Endothelial cell of umbilical vein (primary cell): Measurements from ENCODE around the gene CXorf65. TPM values are rescaled to one million over a fixed set of nuclear protein-coding genes. Genes with fewer than 3 reads are reported as not detected.

Source experiments
- BruUV-seq: library from RNA; stranded (reverse); fragments of 400-500 nt; replicated peaks from 2 replicates; lab custom pipeline; 2021; lab: Mats Ljungman, UMichigan
- CTCF ChIA-PET: fragments of 300-600, 350-600 bp; sonication (Branson Sonifier 250); formaldehyde crosslinking; loops from one replicate; lab custom pipeline; 2021; ENCODE audit warnings: antibody characterized with exemption, inconsistent platforms; lab: Charles Lee
- POLR2A ChIA-PET: fragments of 300-600, 350-600 bp; sonication (Branson Sonifier 250); formaldehyde crosslinking; loops from one replicate; lab custom pipeline; 2021; ENCODE audit warnings: antibody characterized with exemption, inconsistent platforms; lab: Charles Lee
- DNase-seq: peaks from one replicate; pipeline ENCODE4 v3.0.0-alpha.2; 2011; ENCODE audit warnings: low read depth, low spot score
- FAIRE-seq: peaks from 2 replicates; lab custom pipeline; 2011; peaks lifted over from hg19 to GRCh38; lab: Jason Lieb, UNC
- H2AFZ ChIP-seq: 2 replicates; pipeline ENCODE4 v1.6.0; 2012; ENCODE audit warnings: low read depth, low read length, control low read depth, inconsistent platforms
- H3K27ac ChIP-seq: 2 replicates; pipeline ENCODE4 v1.5.1; 2011; ENCODE audit warnings: low read depth, mild to moderate bottlenecking, control low read depth, low read length, moderate library complexity; ENCODE audit not compliant: insufficient read depth
- H3K27me3 ChIP-seq, 2 experiments: 2 replicates each; pipeline versions ENCODE4 v1.6.0 to v1.6.1; 2011; ENCODE audit warnings: low read length in 2 of 2, mixed read lengths in 1 of 2; ENCODE audit not compliant: control insufficient read depth in 2 of 2, insufficient read depth in 2 of 2
- H3K36me3 ChIP-seq, 2 experiments: 2 replicates in 1 of 2; 3 replicates in 1 of 2; pipeline ENCODE4 v1.5.1; 2011; ENCODE audit warnings: low read length in 2 of 2, mild to moderate bottlenecking in 1 of 2, moderate library complexity in 1 of 2; ENCODE audit not compliant: control insufficient read depth in 2 of 2, insufficient read depth in 2 of 2; ENCODE audit errors: extremely low read depth in 1 of 2
- H3K4me1 ChIP-seq: 3 replicates; pipeline ENCODE4 v1.5.1; 2011; ENCODE audit warnings: mild to moderate bottlenecking, low read length; ENCODE audit not compliant: control insufficient read depth, insufficient read depth; ENCODE audit errors: extremely low read depth
- H3K4me2 ChIP-seq: 2 replicates; pipeline ENCODE4 v1.6.1; 2011; ENCODE audit warnings: low read length, control low read depth, mixed read lengths; ENCODE audit not compliant: insufficient read depth
- H3K4me3 ChIP-seq, 3 experiments: fragments of 200-600 bp in 1 of 3; sonication (generic), shearing (Covaris generic) in 1 of 3; replicated peaks in 1 of 3; 2 replicates each; pipeline ENCODE4 v1.5.1; 2011 to 2016; ENCODE audit warnings: control low read depth in 3 of 3, low read length in 3 of 3, mild to moderate bottlenecking in 2 of 3, inconsistent platforms in 1 of 3, low read depth in 1 of 3, moderate library complexity in 1 of 3; ENCODE audit not compliant: insufficient read depth in 1 of 3
- H3K79me2 ChIP-seq: 2 replicates; pipeline ENCODE4 v1.6.0; 2012; ENCODE audit warnings: low read length, inconsistent platforms; ENCODE audit not compliant: control insufficient read depth, insufficient read depth
- H3K9ac ChIP-seq: replicated peaks from 2 replicates; pipeline ENCODE3; 2011; ENCODE audit warnings: low read length, control low read depth; ENCODE audit not compliant: insufficient read depth; ENCODE audit errors: extremely low read depth
- H3K9me1 ChIP-seq: replicated peaks from 3 replicates; pipeline ENCODE4 v1.6.0; 2011; ENCODE audit warnings: mild to moderate bottlenecking, low read length; ENCODE audit not compliant: control insufficient read depth, insufficient read depth; ENCODE audit errors: extremely low read depth
- H3K9me3 ChIP-seq: replicated peaks from 2 replicates; pipeline ENCODE4 v1.5.1; 2012; ENCODE audit warnings: low read length, inconsistent platforms; ENCODE audit not compliant: control insufficient read depth, insufficient read depth
- H4K20me1 ChIP-seq: replicated peaks from 2 replicates; pipeline ENCODE3; 2011; ENCODE audit warnings: mild to moderate bottlenecking, low read length; ENCODE audit not compliant: control insufficient read depth, insufficient read depth; ENCODE audit errors: extremely low read depth
- CTCF ChIP-seq, 2 donors: IDR thresholded peaks; 1 replicate in 1 of 2; 2 replicates in 1 of 2; pipeline ENCODE4 v1.5.1; 2011; ENCODE audit warnings: low read length in 2 of 2, mild to moderate bottlenecking in 2 of 2, moderate library complexity in 2 of 2, control low read depth in 1 of 2, inconsistent platforms in 1 of 2, low read depth in 1 of 2; ENCODE audit not compliant: insufficient read depth in 1 of 2; ENCODE audit errors: extremely low read depth in 1 of 2
- EZH2 ChIP-seq: IDR thresholded peaks from 2 replicates; pipeline ENCODE4 v1.6.1; 2012; ENCODE audit warnings: borderline replicate concordance, low read depth, mild to moderate bottlenecking, moderate library complexity, low read length, inconsistent platforms; ENCODE audit not compliant: severe bottlenecking
- FOS ChIP-seq: IDR thresholded peaks from 2 replicates; pipeline ENCODE4 v1.6.1; 2011; ENCODE audit warnings: mild to moderate bottlenecking, low read length, moderate library complexity, borderline replicate concordance; ENCODE audit not compliant: insufficient read depth
- GATA2 ChIP-seq: IDR thresholded peaks from 2 replicates; pipeline ENCODE4 v1.7.0; 2011; ENCODE audit warnings: low read depth, mild to moderate bottlenecking, moderate library complexity, mixed read lengths, low read length; ENCODE audit not compliant: insufficient read length, insufficient read depth
- JUN ChIP-seq: IDR thresholded peaks from 2 replicates; pipeline ENCODE4 v1.6.1; 2011; ENCODE audit warnings: borderline replicate concordance, low read depth; ENCODE audit not compliant: insufficient read length, insufficient read depth
- MYC ChIP-seq: IDR thresholded peaks from one replicate; pipeline ENCODE4 v1.6.1; 2011; ENCODE audit warnings: mild to moderate bottlenecking, low read depth, low read length
- POLR2A ChIP-seq: IDR thresholded peaks from 2 replicates; pipeline ENCODE4 v1.6.1; 2012; ENCODE audit warnings: low read depth, mild to moderate bottlenecking, control low read depth, low read length
- POLR2AphosphoS5 ChIP-seq: IDR thresholded peaks from 2 replicates; pipeline ENCODE4 v1.6.1; 2012; ENCODE audit warnings: low read depth, mild to moderate bottlenecking, control low read depth, low read length, moderate library complexity; ENCODE audit not compliant: insufficient read depth
- dilution Hi-C: fragments of 300-500 bp; cut with MboI; formaldehyde crosslinking; loops from one replicate; pipeline ENCODE4 v1.15.0; 2019; ENCODE audit warnings: low sequenced_read_pairs; ENCODE audit not compliant: extremely low pct_ligation_motif_present
- intact Hi-C: fragments of 100-400 bp; cut with micrococcal nuclease; formaldehyde crosslinking; loops from one replicate; pipeline ENCODE4 v1.10.0; 2022
- polyA plus RNA-seq, 4 experiments: library from polyadenylated mRNA; depleted of rRNA in 3 of 4; stranded (reverse) in 3 of 4; unstranded in 1 of 4; fragments of >200 nt; gene quantifications; 2 replicates each; pipeline versions ENCODE4 v1.2.1 to v1.2.3, GENCODE V29; 2011 to 2012; ENCODE audit warnings: missing spikeins in 1 of 4
- total RNA-seq: library from RNA; stranded (reverse); gene quantifications from 2 replicates; pipeline ENCODE4 v1.2.3, GENCODE V29; 2021
- TF ChIP-seq, protein P1 (sequence below): IDR thresholded peaks from 2 replicates; pipeline ENCODE4 v1.6.1; 2011; ENCODE audit not compliant: insufficient read depth, insufficient read length

CXorf65 gene
- total and polyA plus RNA-seq, 2 donors (not counting 3 experiments of a cell fraction or from before 2014, with no cell fraction given), result not detected

GRCh38 chrX:71082822-71083221, 23.7 kb downstream of the CXorf65 start:
- Histone ChIP-seq H2AFZ (no peak overlapping the region), H3K9me1 (no peaks in the 10 kb centered on the region), H3K79me2 (no peaks in the 10 kb centered on the region), H3K36me3 (no peaks in the 10 kb centered on the region), H3K27me3 (no peaks in the 10 kb centered on the region), H3K4me2 (no peak overlapping the region), H4K20me1 (no peaks in the 10 kb centered on the region), H3K9me3 (no peaks in the 10 kb centered on the region), H3K9ac (no peak overlapping the region), H3K27ac (no peak overlapping the region), H3K4me1 (no peaks in the 10 kb centered on the region), H3K4me3 (no peak overlapping the region)
- POLR2A ChIA-PET, result no interaction called here
- DNase-seq (no peak), FAIRE-seq (no peak)
- TF ChIP-seq MYC (no peak), EZH2 (no peak), CTCF (IDR thresholded peaks at IDR 0.05; ENCODE audit: extremely low read depth in 1 of 2, insufficient read depth in 1 of 2, low read depth in 1 of 2, low read length in 2 of 2) (no peak), POLR2A (no peak), GATA2 (no peak)
- CTCF ChIA-PET, result no interaction called here
- dilution Hi-C loops, result no loop called here
- intact Hi-C loops, result no loop called here
- BruUV-seq, result no TSS peak

GRCh38 chrX:71082124-71082647, 24.4 kb downstream of the CXorf65 start:
- BruUV-seq, result no TSS peak
- POLR2A ChIA-PET, result no interaction called here
- dilution Hi-C loops, result no loop called here

More at GRCh38 chrX:71082124-71082647, 24.4 kb downstream of the CXorf65 start:
- H3K4me1 ChIP-seq, result no peaks in the 10 kb centered on the region
- TF ChIP-seq CTCF (IDR thresholded peaks at IDR 0.05; ENCODE audit: extremely low read depth in 1 of 2, insufficient read depth in 1 of 2, low read depth in 1 of 2, low read length in 2 of 2), result no peak
- TF ChIP-seq, protein P1, sequence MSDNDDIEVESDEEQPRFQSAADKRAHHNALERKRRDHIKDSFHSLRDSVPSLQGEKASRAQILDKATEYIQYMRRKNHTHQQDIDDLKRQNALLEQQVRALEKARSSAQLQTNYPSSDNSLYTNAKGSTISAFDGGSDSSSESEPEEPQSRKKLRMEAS, result no peak
- no peak for TF ChIP-seq GATA2
- TF ChIP-seq POLR2AphosphoS5, result no peak
- no peak for TF ChIP-seq EZH2
- no peak for TF ChIP-seq JUN
- TF ChIP-seq MYC, result no peak
- no peak for TF ChIP-seq FOS
- no peak for TF ChIP-seq POLR2A
- no peaks in the 10 kb centered on the region for H3K9me1 ChIP-seq
- H3K4me3 ChIP-seq, result no peak overlapping the region
- no peaks in the 10 kb centered on the region for H3K27me3 ChIP-seq
- intact Hi-C loops, result no loop called here
- H3K36me3 ChIP-seq, result no peaks in the 10 kb centered on the region
- H3K9me3 ChIP-seq, result no peaks in the 10 kb centered on the region
- CTCF ChIA-PET, result interaction anchor here (0.6 kb wide), 1 partner anchor 36 kb away, joined by 3 read pairs; the partner anchor contains the start of gene MED12
- H2AFZ ChIP-seq, result no peak overlapping the region
- no peaks in the 10 kb centered on the region for H4K20me1 ChIP-seq
- no peak for DNase-seq
- H3K79me2 ChIP-seq, result no peaks in the 10 kb centered on the region
- no peak for FAIRE-seq
- H3K9ac ChIP-seq, result no peak overlapping the region
- H3K27ac ChIP-seq, result no peak overlapping the region
- no peak overlapping the region for H3K4me2 ChIP-seq
